Head of caudate nucleus (tissue), 42 donors: ENCODE results near the gene ATXN10.
A peak's percentile ranks its signal among the peaks of the same experiment; 100 is the strongest.

Source experiments
- DNase-seq, 42 donors: peaks; one replicate each; pipeline versions ENCODE4 v3.0.0 to v3.0.0-alpha.2; 2020 to 2021; ENCODE audit warnings: mixed read lengths in 7 of 42
- intact Hi-C: fragments of 100-400 bp; cut with DNase I; formaldehyde crosslinking; loops from one replicate; pipeline ENCODE4 v1.15.0; 2022

Gene ATXN10

DNA sequence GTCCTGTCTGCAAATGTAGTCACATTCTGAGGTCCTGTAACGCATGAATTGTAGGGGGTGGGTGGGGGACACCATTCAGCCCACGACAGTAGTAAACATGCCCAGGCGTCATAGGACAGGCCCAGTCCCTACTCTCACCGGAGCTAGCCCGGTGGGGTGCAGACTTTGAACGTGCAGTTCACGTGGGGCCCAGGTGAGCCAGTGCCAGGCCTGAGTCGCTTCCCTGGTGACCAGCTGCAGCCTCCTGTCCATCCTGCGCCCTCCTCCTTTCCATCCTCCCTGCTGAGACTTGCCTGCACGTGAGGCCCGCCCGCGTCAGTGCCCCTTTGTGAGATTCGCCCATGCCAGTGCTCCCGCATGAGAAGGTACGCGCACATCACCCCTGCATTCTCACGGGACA, 188.6 kb downstream of the ATXN10 start:
- intact Hi-C loops: no loop called here
- DNase-seq: peak in 1 of 42 donors; percentile 39

DNA sequence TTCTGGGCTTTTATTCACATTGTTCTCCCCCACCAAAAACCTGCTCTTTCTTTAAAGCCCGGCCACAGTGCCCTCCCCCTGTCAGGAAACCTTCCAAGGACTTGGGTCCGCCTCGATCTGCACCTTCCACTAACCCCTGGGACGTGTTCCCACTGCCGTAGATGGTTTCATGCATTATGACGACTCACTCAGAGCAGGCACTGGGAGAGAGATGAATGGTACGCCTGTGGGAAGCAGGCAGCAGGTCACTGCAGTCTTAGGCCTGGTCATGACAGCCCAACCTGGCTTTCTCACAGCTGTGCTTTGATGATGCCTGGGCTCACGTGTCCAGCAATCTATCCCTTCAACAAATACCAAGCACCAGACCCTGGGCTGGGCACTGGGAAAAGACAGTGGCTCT, 189.6 kb downstream of the ATXN10 start:
- DNase-seq: peak in 2 of 42 donors; percentile 35 to 39
- intact Hi-C loops: no loop called here

- peak; percentile 42 to 91 (median 74) for DNase-seq
- intact Hi-C loops: no loop called here
Measured at GRCh38 chr22:45863981-45864751, 192.5 kb downstream of the ATXN10 start.

DNA sequence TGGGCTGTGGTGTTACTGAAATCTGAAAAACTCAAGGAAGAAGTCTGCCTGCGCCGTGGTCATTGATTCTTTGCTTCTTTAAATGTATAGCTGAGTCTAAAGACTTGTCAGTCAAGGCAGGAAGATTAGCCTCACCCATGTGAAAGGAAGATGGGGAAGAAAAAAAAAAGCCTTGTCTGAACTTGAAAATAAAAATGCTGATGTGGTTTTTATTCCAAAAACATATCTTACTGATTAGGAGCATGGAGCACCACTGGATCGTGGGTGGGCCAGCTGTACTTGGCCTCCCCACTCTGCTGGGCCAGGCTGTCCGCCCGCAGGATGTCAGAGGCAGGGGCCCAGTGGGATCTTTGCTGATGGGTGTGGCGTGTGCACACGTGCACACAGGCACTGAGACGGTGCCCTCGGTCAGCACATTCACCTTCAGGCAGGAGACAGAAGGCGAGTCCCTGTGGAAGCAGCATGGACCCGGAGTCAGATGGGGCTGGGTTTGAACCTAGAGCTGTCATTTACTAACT, 193.4 kb downstream of the ATXN10 start:
- intact Hi-C loops: no loop called here
- peak in 4 of 42 donors; percentile 13 to 39 (median 35) for DNase-seq

GRCh38 chr22:45865561-45866125, 194.0 kb downstream of the ATXN10 start:
- intact Hi-C loops: no loop called here
- peak in 5 of 42 donors; percentile 18 to 45 (median 43) for DNase-seq

GRCh38 chr22:45866126-45866645, 194.6 kb downstream of the ATXN10 start:
- DNase-seq: peak in 3 of 42 donors; percentile 19 to 47 (median 44)
- intact Hi-C loops: no loop called here

- intact Hi-C loops: no loop called here
- peak in 1 of 42 donors; percentile 33 for DNase-seq
Measured at GRCh38 chr22:45866646-45867117, 195.0 kb downstream of the ATXN10 start.

- DNase-seq: peak in 5 of 42 donors; percentile 36 to 47 (median 43)
- intact Hi-C loops: no loop called here
Measured at GRCh38 chr22:45867118-45867905, 195.7 kb downstream of the ATXN10 start.

GRCh38 chr22:45867906-45868555, 196.4 kb downstream of the ATXN10 start:
- intact Hi-C loops: no loop called here
- peak in 5 of 42 donors; percentile 10 to 34 (median 32) for DNase-seq

DNA sequence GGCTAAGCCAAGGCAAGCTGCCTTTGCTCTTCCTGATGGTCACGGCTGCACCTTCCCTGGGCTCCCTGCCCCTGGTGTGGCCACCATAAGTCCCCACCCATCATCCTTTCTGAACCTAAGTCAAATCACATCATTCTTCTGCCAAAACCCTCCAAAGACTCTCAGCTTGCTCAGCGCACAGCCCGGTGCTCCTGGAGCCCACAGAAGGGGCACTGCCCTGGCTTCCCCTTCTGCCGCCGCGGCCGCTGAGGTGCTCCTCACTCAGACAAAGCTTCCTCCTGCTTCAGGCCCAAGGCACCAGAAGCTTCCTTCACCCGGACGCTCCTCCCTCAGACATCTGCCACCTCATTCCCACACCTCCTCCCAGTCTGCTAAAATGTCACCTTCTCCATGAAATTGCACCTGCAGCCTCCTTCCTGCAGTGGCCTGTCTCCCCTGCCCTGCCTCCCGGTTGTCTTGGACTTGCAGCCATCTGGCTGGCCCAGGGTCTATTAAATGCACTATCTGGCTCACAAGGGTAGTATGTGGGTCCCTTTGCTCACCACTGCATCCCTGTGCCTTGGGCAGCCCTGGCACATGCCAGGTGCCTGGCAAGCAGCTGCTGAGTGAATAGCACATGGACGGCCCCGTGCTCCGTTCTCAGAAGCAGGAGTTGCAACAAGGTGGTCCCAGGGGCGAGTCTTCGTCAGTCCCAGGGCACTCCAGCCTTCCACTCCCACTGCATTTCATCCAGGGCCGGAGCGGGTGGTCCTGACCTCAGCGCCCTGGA, 197.1 kb downstream of the ATXN10 start:
- DNase-seq: peak in 5 of 42 donors; percentile 3 to 35 (median 26)
- intact Hi-C loops: no loop called here

- intact Hi-C loops: no loop called here
- peak in 3 of 42 donors; percentile 5 to 33 (median 11) for DNase-seq
Measured at GRCh38 chr22:45869340-45869847, 197.8 kb downstream of the ATXN10 start.

DNA sequence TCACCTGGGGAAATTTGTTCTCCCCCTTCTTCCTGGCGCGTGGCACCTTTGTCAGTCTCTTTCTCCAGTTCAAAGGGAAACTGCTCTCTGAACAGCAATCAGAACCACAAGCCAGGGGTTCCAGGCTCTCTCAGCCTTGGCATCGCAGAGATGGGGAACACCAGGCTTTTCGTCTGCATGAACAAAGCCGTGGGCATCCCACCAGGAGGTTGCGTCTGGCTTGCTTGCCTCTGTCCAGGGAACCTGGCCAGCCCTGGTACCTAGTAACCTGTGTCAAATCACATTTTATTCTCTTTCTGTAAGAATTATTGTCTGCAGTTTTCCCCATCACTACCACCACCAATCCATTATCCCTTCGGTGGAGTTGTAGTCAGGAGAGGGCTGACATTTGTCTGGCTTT, 198.4 kb downstream of the ATXN10 start:
- DNase-seq: peak in 3 of 42 donors; percentile 9 to 28 (median 13)
- intact Hi-C loops: no loop called here

GRCh38 chr22:45871721-45872120, 200.1 kb downstream of the ATXN10 start:
- intact Hi-C loops: no loop called here
- no peak for DNase-seq

DNA sequence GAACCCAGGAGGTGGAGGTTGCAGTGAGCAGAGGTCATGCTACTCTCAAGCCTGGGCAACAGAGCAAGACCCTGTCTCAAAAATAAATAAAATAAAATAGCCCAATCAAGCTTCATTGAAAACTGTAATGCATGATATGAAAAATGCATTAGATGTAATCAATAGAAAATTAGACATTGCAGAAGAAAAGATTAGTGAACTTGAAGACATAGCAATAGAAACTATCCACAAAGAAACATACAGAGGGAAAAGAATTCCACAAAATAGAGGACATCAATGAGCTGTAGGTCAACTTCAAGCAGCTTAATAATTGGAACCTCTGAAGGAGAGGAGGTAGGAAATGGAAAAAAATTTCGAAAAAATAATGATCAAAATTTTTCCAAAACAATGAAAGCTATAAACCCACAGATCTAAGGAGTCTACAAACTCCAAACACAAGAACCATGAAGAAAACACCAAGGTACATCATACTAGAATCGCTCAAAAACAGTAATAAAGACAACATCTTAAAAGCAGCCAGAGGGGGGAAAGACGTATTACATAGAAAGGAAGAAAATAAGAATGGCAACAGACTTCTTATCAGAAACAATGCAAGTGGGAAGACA, 201.1 kb downstream of the ATXN10 start:
- DNase-seq: peak in 1 of 42 donors; percentile 1
- intact Hi-C loops: no loop called here

GRCh38 chr22:45876136-45877035, 204.8 kb downstream of the ATXN10 start:
- peak in 18 of 42 donors; percentile 2 to 34 (median 10) for DNase-seq
- intact Hi-C loops: no loop called here

DNA sequence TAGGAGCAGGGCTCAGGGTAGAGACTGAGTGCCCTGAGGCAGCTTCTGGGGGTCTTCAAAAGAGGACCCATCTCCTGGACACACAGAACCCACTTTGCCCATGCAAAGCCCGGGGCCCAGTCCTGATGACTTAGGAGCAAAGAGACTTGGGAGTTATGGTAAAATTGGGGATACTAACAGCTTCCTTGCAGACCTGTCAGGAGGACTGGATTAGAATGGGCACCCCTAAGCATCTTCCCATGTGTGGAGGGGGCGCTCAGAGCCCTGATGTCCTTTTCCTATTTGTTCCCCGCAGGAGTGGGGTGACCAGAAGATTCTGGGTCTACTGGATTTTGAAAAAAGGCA, 205.4 kb downstream of the ATXN10 start:
- intact Hi-C loops: no loop called here
- peak in 10 of 42 donors; percentile 1 to 29 (median 8) for DNase-seq
